HG02759 (cell line): ENCODE measurements around the gene RPP21.
A peak's percentile ranks its signal among the peaks of the same experiment; 100 is the strongest.

Experiments used
- ATAC-seq: cut with Tn5 transposase; IDR thresholded peaks from one replicate; pipeline ENCODE4 v1.9.1; 2021; ENCODE audit warnings: mild to moderate bottlenecking, moderate library complexity; ENCODE audit not compliant: unreplicated experiment

The RPP21 gene

DNA sequence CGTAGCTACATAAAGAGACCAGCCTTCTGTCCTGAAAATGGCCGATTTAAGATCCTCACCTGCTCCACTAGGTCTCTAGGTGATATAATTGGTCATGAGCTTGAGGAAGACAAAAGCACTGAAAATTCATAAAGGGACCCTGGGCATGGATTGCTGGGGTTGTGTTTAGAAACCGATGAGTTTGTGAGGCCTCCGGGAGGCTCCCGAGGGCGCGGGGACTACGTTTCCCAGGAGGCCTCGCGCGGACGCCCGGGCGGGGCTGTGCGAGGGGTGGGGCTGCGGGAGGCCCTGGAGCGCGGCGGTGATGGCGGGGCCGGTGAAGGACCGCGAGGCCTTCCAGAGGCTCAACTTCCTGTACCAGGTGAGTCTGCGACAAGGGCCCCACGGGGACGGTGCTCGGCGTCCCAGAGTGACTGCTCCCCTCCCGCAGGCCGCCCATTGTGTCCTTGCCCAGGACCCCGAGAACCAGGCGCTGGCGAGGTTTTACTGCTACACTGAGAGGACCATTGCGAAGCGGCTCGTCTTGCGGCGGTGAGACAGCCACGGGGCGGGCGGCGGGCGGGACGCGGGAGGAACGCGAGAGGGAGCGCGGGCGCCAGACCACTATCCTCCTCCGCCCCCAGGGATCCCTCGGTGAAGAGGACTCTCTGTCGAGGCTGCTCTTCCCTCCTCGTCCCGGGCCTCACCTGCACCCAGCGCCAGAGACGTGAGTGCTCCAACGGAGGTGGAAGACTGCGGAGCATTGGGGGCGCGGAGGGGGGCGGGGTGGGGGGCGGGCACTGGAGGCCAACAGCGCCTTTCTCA lies at the start of gene RPP21:
Gene RPP21 (plus strand): TSS at position 289 of the 804 bp plus-strand sequence. CDS start 16 bp downstream, at position 305.
- ATAC-seq: peak; percentile 96

DNA sequence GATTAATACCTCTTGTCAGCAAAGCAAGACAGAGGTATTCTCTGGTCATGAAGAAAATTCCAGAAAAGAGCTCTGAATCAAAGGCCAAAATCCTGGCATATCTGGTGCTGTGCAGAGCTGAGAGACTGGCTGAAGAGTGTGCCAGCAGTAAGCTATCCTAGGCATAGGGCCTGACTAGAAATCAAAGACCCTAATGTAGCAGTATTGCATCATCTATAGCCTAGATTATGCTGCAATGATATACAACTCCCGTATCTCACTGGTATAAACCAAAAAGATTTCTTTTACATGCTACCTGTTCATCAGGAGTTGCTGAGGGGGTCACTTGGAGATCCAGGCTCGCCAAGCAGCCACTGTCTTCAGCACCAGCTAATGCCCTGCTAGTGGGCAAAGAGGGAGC lies 49.1 kb upstream of the RPP21 start:
- no peak for ATAC-seq

DNA sequence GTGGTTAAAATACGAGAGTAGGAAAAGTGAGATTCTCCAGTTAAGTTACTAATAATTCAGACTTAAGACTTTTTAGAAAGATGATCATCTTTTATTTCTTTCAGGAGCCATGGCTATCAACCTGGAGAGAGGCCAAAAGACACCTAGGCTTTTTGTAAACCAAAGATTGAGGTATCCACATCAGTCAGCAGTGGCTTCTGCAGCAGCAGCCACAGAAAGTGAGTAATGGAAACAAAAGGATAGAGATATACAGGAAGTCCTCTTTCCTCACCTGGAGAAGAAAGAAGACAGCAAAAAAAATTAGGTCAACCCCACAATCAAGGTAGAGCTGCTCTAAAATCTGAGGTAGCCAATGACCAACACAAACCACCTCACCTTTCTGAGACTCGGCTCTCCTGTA lies 41.0 kb upstream of the RPP21 start:
- ATAC-seq: no peak

DNA sequence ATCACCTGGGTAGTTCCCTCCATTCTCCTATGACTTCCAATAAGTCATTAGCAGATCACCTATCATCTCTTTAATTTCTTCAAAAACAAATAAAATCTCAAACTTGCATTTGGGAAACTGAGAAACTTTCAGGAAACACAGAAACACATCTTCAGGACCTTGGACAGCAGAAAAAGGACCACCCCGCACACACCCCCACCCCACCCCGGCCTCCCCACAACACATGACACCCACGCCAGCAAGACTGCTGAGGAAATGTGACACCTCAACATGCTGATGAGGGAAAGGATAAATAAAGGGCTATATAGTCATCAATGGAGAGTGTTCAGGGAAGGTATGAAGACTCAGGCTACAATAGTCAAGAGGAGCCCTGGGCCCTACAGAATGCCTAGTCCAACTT lies 33.9 kb upstream of the RPP21 start:
- ATAC-seq: no peak

DNA sequence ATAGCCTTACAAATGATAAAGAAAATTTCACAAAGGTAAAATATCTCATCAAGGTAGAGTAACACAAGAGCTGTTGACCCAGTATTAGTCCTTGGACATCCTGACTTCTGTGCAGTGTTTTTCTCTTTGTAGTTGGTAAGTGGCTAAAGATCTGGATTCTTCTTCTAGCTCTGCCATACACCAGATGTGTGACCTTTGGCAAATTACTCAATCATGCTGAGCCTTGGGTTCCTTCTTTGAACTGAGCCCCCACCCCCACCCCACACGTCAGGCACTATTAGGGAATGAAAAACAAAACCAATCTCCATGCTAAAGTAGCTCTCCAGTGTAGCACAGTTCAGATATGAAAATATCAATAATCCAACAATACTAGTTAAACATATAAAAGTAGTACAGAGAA lies 33.3 kb upstream of the RPP21 start:
- ATAC-seq: no peak

DNA sequence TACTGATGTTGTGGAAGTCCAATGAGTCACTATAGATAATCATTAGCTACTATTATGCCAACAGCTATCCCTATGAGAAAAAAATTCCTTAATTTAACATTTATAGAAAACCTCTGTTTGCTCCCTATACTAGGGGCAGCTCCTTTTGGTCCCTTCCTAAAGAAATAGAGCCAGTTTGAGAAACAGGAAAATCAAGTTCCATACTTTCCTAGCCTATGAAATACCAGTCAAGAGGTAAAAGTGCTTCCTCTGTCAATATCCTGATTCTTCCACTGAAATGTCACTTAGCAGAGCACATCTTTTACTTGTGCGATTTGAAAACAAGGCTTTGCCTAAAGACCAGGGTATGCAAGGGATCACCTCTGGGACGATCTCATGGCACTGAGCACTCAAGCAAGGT lies 32.7 kb upstream of the RPP21 start:
- no peak for ATAC-seq

DNA sequence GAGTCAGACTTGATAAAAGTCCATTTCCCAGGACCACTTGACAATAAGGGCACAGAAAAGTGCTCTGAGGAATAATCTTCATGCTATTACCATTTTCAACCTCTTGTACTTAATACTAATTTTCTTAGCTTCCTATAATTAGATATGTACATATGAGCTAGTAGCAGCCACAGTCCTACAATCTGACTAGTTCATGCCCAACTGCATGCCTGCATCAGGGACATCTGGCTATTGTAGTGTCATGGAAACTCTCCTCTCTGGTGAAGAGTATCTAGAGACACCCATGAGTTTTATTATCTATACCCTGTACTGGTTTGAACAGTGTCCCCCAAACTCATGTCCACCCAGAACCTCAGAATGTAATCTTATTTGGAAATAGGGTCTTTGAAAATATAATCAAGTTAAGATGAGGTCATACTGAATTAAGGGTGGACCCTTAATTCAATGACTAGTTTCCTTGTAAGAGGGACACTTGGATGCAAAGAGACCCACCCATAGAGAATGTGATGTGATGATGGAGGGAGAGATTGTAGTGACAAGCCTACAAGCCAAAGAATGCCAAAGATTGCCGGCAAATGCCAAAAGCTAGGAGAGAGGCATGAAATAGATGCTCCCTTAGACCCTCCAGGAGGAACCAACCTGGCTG lies 32.2 kb upstream of the RPP21 start:
- no peak for ATAC-seq

DNA sequence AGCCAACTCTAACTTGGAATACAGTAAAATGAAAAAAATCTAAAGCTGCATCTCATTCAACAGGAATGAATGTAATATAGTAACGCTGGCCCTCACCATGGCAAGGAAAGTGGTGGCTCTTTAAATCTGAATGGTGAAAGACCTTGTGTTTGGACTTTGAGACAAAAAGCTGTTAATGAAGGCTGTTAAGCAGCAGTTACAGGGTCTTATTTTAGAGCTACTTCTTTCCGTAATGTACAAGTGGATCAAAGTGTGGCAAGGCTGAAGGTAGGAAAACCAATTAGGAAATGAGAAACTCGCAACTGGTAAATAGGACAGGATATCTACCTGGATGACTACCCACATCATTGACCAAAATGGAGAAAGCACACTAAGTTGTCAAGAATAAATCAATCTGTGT lies 29.8 kb upstream of the RPP21 start:
- no peak for ATAC-seq

DNA sequence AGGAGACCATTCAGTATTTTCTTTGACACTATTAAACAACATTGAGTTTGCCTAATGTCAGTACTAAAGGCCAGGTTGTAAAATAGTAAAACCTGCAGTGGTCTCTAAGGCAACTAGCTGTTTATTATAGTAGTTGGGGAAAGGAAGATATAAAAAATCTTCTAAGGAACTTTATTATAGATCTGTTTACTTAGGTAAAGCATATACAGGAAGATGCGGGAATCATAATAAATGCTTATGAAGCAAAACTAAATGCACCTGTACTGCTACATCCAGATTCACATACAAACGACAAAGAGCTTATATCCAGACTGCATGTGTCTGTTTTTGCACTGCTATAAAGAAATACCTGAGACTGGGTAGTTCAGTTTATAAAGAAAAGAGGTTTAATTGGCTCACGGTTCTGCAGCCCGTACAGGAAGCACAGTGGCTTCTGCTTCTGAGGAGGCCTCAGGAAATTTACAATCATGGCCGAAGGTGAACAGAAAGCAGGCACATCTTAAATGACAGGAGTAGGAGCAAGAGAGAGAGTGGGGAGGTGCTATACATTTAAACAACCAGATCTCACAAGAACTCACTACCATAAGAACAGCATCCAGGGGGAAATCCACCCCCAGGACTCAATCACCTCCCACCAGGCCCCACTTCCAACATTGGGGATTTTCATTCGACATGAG lies 26.9 kb upstream of the RPP21 start:
- no peak for ATAC-seq

DNA sequence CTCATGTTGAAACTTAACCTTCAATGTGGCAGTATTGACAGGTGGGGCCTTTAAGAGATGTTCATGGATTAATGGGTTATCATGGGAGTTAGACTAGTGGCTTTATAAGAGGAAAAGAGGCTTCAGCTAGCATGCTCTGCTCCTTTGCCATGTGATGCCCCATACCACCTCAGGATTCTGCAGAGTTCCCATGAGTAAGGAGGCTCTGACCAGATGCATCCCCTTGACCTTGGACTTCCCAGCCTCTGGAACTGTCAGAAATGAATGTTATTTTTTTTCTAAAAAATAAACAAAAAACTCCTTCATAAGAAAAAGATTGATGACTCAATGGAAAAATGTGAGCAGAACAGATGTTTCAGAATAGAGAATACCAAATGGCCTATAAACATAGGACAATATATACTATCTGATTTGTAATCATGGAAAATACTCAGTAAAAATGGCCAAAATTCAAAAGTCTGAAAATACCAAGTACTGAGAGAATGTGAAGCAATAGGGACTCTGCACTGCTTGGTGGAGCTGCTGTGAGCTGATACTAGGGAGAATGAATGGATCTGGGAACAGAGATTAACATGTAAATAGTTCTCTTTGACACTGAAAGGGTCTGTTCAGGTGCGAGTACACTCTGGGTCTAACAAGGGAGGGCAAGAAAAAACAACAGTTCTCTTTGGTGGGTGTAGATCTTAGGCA lies 25.7 kb upstream of the RPP21 start:
- no peak for ATAC-seq

DNA sequence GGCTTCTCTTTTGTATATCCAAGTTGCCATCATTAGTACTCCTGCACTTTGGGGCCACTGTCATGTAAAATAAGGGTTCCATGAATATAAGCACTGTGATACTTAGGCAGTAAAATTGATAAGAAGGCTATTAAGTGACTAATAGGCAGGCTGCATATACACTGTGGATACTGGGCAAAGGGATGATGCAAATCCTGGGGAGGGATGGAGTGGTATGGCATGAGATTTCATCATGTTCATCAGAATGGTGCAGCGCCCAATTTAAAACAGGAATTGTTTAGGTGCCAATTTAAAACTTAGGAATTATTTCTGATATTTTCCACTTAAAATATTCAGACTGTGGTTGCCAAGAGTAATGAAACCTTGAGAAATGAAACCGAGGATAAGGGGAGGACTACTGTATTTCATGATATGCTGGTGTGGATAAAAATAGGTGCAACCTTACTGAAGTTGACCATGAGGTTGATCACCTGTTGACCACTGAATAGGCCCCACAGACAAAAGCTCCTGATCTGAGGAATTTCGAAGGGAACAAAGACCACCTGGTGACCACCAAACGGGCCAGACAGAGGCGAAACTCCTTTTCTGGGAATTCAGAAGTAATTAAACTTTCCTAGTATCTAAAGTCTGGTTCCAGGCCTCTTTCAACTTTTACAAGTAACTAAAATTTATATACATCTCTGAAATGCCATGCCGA lies 23.1 kb upstream of the RPP21 start:
- ATAC-seq: no peak

DNA sequence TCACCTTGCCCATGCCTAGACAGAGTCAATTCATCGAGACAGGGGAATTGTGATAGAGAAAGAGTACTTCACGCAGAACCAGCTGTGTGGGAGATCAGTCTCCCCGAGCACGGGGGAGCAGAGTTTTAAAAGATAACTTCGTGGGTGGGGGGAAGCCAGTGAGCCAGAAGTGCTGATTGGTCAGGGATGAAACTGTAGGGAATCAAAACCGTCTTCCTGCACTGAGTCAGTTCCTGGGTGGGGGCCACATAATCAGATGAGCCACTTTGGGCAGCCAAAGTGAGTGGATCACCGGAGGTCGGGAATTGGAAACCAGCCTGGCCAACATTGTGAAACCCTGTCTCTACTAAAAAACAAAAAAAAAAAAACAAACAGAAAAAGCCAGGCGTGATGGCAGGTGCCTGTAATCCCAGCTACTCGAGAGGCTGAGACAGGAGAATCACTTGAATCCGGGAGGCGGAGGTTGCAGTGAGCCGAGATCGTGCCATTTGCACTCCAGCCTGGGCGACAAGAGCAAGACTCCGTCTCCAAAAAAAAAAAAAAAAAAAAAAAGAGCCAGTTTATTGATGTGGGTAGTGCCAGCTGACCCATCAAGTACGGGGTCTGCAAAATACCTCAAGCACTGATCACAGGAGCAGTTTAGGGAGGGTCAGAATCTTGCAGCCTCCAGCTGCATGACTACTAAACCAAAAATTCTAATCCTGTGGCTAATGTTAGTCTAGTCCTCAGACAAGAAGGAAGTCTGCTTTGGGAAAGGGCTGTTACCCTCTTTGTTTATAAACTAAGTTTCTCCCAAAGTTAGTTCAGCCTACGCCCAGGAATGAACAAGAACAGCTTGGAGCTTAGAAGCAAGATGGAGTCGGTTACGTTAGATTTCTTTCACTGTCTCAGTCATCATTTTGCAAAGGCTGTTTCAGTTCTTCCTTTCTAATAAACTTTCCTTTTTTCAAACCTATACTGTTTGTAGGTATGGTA lies 22.1 kb upstream of the RPP21 start:
- no peak for ATAC-seq

DNA sequence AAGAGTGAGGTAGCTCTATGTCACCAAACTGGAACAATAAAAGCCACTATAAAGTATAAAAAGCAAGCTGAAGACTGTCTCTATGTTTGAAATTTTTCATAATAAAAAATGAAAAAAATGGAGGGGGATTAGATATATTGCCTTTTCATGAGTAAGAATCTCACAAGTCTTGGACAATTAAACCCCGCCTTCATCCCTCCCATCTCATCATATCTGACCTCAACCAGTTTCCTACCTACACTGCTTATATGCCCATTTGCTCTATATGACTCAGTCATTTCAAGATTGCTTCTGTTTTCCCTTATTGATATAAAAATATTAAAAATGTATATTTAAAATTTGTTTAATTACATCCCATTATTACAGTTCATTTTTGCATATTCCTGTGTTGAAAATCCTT lies 21.1 kb upstream of the RPP21 start:
- ATAC-seq: no peak

DNA sequence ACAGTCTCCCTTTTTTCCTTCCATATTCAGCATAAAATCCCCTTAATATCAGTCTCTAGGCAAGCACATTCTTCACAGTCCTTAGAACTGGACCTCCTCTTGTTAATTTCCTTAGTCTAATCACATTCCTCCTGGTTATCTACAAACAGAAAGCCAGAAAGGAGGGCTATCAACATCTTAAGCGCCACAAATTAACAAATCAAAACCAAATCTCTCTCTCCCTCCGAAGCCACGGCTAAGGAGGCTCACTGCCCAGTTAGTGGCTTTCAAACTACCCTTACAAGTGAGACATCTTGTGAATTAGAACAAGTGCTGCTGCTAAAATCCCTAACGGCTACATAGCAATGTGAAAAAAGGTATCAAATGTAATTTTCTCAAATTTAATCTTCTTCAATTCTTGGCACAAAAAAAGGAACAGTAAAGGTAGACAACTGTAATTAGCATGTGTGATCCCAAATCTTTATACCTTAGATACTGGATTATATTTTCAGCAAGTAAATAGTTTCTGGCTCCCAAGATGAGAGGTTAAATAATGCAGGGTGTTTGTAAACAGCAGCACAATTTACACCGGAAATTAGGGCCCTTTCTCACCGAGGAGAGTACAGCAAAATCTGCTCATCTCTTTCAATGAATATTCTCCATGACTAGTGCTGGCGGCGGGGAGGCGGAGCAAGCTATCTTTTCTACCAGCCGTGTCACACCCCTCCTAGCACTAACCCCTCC lies 19.6 kb upstream of the RPP21 start:
- ATAC-seq: peak; percentile 27

DNA sequence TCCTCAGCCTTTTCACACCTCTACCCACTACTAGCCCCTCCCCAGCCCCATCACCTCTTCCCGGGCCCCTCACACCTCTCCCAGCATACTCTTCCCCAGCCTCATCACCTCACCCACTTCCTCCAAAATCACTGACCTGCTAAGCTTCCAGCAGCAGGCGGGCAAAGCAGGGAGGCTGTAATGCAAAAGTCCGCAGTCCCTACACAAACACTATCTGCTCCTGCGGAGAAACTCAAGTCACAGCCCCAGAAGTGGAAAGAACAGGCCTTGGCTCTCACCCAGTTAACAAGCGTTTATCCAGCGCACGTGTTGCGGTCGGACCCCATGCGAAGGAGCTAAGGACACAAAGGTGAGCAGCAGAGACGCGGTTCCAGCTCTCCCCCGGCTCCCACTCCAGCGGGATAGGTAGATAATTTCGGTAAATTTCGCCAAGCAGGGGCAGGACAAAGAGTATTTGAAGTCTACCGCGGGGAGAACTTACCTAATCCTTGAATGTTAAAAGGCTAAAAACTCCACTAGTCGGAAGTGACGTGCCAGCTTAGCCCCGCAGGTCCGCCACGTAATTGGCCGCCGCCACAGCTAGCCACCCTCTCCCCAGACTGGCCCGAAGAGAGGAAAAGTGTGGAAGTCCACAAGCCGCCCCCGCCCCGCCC lies 19.0 kb upstream of the RPP21 start:
- peak; percentile 50 for ATAC-seq

DNA sequence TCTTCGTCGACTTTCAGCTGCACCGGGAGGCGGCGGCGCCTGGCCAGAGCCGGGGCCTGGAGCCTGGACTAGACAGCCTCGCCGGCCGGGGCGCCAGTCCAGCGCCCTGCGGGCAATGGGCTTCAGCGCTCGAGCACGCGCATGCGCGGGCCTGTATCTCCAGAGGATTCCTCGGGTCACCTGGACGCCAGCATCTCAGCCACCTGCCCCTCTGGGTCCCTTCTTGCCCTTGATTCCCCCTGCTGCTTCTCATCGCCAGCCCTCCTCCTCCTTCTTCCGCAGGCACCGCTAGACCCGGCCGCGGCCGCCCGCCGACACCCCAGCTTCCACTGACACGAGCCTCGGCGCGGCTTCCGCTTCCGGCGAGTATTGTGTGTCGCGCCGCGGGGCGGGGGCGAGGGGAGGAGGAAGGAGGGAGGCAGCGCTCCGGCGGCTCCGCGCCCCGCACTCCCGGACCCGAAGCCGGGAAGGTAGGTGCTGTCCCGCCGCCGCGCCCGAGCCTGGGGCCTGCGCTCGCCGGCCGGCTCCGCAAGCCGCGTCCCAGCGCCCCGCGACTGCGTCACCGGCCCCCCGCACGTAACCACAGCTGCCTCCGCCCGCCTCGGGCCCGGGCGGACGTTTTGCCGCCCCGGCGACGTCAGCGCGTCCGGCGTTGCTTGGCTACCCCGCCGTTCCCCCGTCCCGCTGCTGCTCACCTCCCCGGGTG lies 18.3 kb upstream of the RPP21 start, which contains the start of gene TRIM39:
Gene TRIM39 (plus strand): TSS at position 402 of the 706 bp plus-strand sequence. CDS start 2,391 bp downstream, outside the sequence.
- peak; percentile 76 for ATAC-seq

DNA sequence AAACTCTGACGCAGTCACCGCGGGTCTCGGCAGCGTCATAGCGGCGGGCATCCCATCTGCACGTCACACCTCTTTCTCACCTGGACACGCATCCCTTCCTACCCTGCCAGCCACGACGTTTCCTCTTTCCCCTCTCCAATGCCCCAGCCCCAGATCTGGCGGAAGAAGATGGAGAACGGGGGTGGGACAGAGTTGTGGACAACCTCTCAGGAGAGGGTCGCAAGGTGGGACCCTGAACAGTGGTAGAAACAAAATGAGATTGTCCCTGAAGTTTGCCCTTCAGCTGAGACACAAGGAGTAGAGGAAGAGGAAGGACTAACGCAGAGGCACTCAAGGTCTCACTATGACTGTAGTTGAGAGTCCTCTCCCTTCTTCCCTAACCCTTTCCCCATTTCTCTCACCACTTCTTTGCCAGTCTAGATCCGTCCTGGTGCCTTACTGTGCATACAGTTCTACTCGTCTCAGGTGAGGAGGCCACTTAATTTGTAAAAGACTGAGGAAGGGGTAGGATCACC lies 17.7 kb upstream of the RPP21 start:
- no peak for ATAC-seq
